IgD-negative memory B cell (primary cell): ENCODE results near the gene APBA2. TPM values are rescaled to one million over a fixed set of nuclear protein-coding genes. Genes with fewer than 3 reads are reported as not detected.
A peak's percentile ranks its signal among the peaks of the same experiment; 100 is the strongest.

Experiments used
- H3K27ac Mint-ChIP-seq, 3 donors: one replicate each; pipeline ENCODE4 v1.8.0; 2020 to 2022; ENCODE audit warnings: mild to moderate bottlenecking in 3 of 3, mixed read lengths in 3 of 3, moderate library complexity in 1 of 3
- H3K27me3 Mint-ChIP-seq: one replicate; pipeline ENCODE4 v1.8.0; 2021; ENCODE audit warnings: mixed read lengths
- H3K36me3 Mint-ChIP-seq: one replicate; pipeline ENCODE4 v1.8.0; 2020; ENCODE audit warnings: mild to moderate bottlenecking, mixed read lengths
- H3K4me1 Mint-ChIP-seq, 3 donors: one replicate each; pipeline ENCODE4 v1.8.0; 2020 to 2022; ENCODE audit warnings: mixed read lengths in 3 of 3, mild to moderate bottlenecking in 1 of 3
- H3K4me3 Mint-ChIP-seq, 4 donors: one replicate each; pipeline ENCODE4 v1.8.0; 2020 to 2022; ENCODE audit warnings: mild to moderate bottlenecking in 4 of 4, mixed read lengths in 4 of 4, moderate library complexity in 3 of 4
- H3K9me3 Mint-ChIP-seq, 3 donors: one replicate each; pipeline ENCODE4 v1.8.0; 2020 to 2021; ENCODE audit warnings: mixed read lengths in 3 of 3, mild to moderate bottlenecking in 1 of 3
- polyA plus RNA-seq: library from polyadenylated mRNA; unstranded; fragments of 300-500 nt; fragmentation: Illumina TruSeq; gene quantifications from one replicate; pipeline ENCODE4 v1.2.3, GENCODE V29; 2021

APBA2 gene
- polyA plus RNA-seq, 1 donor from 2014 or later = 3.5 TPM

DNA sequence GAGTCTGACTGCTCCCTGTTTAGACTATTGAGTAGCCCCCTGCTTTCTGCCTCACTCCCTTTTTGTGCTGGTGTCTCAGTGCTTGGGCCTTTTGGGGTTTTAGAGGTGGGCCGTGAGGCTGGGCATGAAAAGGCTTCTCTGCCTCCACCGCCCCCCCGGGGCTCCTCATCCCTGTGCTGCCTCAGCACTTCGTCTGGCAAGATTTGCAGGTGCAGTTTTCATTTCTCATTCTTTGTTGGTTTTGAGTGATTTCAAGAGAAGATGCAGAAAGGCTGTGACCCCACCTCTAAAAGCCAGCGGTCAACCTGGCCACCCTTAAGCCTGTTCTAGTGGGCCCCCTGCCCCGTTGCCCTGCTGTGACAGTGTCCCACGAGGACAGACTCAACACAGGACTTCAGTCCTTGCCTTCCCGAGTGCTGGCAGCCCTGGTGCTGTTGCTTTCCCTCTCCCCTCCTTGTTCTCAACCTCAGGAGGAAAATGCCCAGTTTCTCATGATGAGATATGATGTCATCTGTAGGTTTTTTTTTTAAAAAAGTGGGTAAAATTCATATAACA is 38.0 kb downstream of the APBA2 start:
- Mint-ChIP-seq H3K27ac (no peak overlapping the region), H3K4me1 (no peaks in the 10 kb centered on the region), H3K9me3 (no peaks in the 10 kb centered on the region), H3K4me3 (no peak overlapping the region), H3K27me3 (peaks cover 3% of the 10 kb centered on the region), H3K36me3 (no peaks in the 10 kb centered on the region)

DNA sequence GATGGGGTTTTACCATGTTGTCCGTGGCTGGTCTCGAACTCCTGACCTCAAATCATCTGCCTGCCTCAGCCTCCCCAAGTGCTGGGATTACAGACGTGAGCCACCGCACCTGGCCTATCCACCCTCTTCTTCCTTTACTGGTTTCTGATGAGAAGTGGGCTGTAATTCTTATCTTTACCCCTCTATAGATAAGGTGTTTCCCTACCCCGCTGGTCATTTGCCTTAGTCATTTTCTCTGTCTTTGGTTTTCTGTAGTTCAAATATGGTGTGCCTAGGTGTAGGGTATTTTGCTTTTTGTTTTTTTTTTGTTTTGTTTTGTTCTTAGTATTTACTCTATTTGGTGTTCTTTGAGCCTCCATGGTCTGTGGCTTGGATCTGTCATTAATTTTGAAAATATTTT is 41.3 kb downstream of the APBA2 start:
- H3K36me3 Mint-ChIP-seq = no peaks in the 10 kb centered on the region
- H3K4me3 Mint-ChIP-seq = peak overlapping the region in 1 of 4 donors; percentile 42
- H3K27me3 Mint-ChIP-seq = peaks cover 3% of the 10 kb centered on the region
- no peaks in the 10 kb centered on the region for H3K4me1 Mint-ChIP-seq
- no peak overlapping the region for H3K27ac Mint-ChIP-seq
- H3K9me3 Mint-ChIP-seq = no peaks in the 10 kb centered on the region

DNA sequence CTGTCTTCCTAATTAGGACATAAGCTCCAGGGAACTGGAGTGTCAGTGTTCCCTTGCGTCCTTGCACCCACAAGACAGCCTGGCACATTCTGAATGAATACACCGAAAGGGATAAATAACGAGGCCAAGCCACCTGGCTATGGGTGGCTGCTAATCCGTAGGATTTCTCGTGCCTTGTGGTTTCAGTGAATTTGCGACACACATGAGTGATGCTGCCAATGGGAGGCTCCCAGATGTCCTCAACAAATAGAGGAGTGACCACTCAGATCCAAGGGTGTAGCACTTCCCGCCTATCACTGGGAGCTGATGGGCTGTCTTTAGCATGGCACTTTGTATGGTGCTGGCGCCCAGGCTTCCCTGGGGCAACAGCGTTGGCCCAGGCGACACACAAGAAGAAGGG is 43.4 kb downstream of the APBA2 start:
- Mint-ChIP-seq H3K36me3 (no peaks in the 10 kb centered on the region), H3K27ac (no peak overlapping the region), H3K9me3 (peaks cover 0 to 5% (median 5%) of the 10 kb centered on the region in 3 donors), H3K4me1 (no peaks in the 10 kb centered on the region), H3K27me3 (peaks cover 3% of the 10 kb centered on the region), H3K4me3 (no peak overlapping the region)

DNA sequence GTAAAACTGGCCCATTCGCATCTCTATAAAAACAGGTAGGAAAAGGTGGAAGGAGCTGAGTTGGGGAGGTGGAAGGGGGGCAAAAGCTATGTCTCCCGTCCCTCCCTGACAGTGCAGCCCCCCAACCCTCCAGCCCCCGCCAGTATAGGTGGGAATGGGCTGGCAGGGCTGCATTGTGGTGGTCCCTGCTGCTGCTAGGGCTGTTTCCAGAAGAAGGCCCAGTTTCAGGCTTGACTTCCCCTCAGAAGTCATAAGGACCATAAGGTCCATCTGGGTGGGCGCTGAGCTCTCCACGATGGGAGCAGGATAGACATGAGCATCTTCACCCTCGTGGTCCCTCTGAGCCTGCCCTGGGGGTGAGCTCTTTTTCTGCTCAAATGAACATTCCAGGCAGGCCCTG is 44.2 kb downstream of the APBA2 start:
- peaks cover 0 to 5% (median 5%) of the 10 kb centered on the region in 3 donors for H3K9me3 Mint-ChIP-seq
- no peaks in the 10 kb centered on the region for H3K36me3 Mint-ChIP-seq
- no peak overlapping the region for H3K27ac Mint-ChIP-seq
- no peak overlapping the region for H3K4me3 Mint-ChIP-seq
- no peaks in the 10 kb centered on the region for H3K4me1 Mint-ChIP-seq
- peaks cover 3% of the 10 kb centered on the region for H3K27me3 Mint-ChIP-seq

DNA sequence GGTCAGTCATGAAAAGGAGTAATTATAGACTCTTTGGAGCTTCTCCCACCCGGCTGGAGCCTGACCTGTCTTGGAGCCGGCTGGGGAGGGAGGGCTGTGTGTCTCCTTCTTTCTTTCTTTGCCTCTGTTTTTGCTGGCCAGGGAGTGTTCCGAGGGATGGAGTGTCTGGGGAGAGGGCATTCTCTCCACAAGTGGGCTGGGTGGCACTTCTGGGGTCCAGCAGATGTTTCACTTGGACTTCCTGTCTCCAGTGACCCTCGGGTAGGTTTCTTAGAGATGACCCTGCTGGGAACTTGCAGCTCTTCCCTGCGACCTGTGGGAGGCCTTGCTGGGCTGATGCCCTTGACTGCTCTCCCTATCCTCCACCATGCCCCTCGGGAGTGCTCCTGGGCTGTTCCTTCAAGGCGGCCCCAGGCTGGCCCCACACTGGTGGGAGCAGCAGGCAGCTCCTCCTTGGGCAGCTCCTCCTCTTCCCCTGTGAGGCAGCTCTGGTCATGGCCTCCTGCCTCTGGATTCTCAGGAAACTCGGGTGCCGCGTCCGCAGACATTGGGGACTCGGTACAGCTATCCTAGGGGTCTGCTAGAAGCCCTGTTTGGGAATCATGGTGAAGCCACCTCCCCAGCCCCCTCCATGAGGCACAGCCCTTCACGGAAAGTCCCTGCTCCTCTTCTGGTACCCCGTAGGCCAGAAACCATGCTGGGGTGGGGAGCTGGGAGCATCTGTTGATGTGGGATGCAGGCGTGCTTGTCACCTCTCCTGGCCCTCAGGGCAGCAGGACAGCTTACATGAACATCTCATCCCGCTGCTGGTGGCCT is 44.9 kb downstream of the APBA2 start:
- peaks cover 0 to 5% (median 5%) of the 10 kb centered on the region in 3 donors for H3K9me3 Mint-ChIP-seq
- no peaks in the 10 kb centered on the region for H3K4me1 Mint-ChIP-seq
- no peak overlapping the region for H3K27ac Mint-ChIP-seq
- H3K27me3 Mint-ChIP-seq = peaks cover 3% of the 10 kb centered on the region
- no peaks in the 10 kb centered on the region for H3K36me3 Mint-ChIP-seq
- H3K4me3 Mint-ChIP-seq = no peak overlapping the region

DNA sequence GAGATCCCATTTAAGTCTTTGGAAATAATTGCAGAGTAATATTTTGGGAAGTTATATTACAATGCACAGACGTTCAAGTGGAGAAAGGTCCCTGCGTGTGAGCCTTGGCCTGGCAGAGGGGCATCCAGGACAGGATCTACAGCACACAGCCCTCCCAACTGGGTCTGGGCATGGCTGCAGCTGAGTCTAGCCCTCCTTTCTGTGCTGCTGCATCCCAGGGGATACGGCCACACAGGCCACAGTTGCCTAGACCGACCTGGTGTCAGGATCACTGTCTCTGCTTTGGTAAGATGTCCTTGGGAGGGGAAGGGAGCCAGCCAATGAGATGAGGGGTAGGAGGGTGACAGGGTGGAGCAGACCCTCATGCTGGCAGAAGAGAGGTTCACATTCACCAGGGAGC is 46.1 kb downstream of the APBA2 start:
- peaks cover 3% of the 10 kb centered on the region for H3K27me3 Mint-ChIP-seq
- no peak overlapping the region for H3K4me3 Mint-ChIP-seq
- peaks cover 0 to 5% (median 5%) of the 10 kb centered on the region in 3 donors for H3K9me3 Mint-ChIP-seq
- no peak overlapping the region for H3K27ac Mint-ChIP-seq
- H3K4me1 Mint-ChIP-seq = no peaks in the 10 kb centered on the region
- no peaks in the 10 kb centered on the region for H3K36me3 Mint-ChIP-seq

DNA sequence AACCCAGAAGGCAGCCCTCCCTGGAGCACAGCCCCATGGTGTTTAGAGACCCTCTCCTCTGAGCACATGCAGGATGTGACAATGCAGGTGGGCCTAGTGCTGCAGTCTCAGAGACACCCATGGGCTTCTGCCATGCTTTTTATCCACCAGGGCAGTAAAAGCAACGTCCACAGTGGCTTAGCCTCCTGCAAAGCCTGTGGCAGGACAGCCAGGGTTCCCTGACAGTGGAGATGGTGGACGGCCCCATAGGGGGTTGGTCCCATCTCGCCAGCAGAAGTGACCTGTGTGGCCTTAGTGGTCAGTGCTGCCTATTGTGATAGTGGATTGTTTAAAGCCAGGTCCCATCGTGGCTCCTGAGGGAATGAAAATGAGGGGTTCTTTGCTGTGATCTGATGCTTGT is 46.6 kb downstream of the APBA2 start:
- Mint-ChIP-seq H3K27ac (no peak overlapping the region), H3K27me3 (peaks cover 3% of the 10 kb centered on the region), H3K4me1 (peaks cover 0 to 2% (median 0%) of the 10 kb centered on the region in 3 donors), H3K9me3 (peaks cover 0 to 5% (median 5%) of the 10 kb centered on the region in 3 donors), H3K36me3 (no peaks in the 10 kb centered on the region), H3K4me3 (no peak overlapping the region)

DNA sequence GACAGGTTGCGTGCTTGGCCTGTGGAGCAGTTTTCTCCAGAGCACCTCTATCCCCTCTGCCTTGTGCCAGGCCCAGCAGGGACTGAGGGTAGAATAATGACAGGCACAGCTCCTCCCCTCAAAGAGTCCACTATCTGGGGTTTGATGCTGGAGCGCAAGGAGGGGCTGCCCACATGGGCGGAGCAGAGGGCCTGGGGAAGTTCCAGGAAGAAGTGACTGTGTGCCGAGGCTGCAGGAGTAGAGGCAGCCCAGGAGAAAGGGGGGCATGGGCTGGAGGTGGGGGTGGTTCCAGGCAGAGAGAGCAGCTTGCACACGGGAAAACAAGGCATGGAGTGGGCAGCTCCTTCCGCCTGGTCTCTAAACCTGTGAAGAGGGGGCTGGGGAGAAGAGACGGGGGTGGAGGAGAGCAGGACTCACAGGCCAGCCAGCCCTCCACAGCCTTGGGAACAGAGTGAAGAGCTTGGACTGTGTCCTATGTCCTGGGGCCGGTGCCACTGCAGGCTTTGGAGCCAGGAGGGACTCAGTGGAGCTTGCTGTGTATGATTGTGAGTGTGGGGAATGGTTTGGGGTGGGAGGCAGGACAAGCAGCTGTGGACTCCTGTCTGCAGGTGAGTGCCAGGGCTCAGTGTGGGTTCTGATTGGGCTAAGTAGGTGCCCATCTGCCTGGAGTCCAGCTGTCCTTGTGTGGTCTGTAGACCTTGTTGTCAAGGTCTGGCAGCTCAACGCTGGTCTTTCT is 48.1 kb downstream of the APBA2 start:
- Mint-ChIP-seq H3K9me3 (peaks cover 0 to 5% (median 5%) of the 10 kb centered on the region in 3 donors), H3K36me3 (no peaks in the 10 kb centered on the region), H3K27me3 (peaks cover 3% of the 10 kb centered on the region), H3K4me3 (no peak overlapping the region), H3K27ac (no peak overlapping the region), H3K4me1 (peaks cover 0 to 2% (median 0%) of the 10 kb centered on the region in 3 donors)

DNA sequence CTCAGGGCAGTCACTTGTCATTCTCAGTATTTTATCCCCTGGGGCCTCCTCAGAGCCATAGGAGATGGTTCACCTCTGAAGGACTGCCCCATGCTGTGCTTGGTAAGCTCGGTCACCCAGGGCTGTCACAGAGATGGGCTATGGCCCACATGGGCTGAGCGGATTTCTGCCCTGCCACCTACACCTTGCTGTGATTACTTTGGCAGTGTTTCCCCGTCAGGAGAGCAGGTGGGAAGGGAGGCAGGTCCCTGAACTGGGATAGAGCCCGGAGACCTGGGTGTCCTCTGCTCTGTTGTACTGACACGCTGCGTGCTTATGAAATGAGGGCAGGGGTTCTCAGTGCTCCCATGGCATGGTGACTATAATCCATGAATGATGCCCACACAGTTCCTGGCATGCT is 48.9 kb downstream of the APBA2 start:
- no peak overlapping the region for H3K4me3 Mint-ChIP-seq
- H3K27me3 Mint-ChIP-seq = peaks cover 3% of the 10 kb centered on the region
- no peaks in the 10 kb centered on the region for H3K36me3 Mint-ChIP-seq
- no peak overlapping the region for H3K27ac Mint-ChIP-seq
- H3K9me3 Mint-ChIP-seq = peaks cover 0 to 5% (median 5%) of the 10 kb centered on the region in 3 donors
- peaks cover 0 to 2% (median 0%) of the 10 kb centered on the region in 3 donors for H3K4me1 Mint-ChIP-seq

DNA sequence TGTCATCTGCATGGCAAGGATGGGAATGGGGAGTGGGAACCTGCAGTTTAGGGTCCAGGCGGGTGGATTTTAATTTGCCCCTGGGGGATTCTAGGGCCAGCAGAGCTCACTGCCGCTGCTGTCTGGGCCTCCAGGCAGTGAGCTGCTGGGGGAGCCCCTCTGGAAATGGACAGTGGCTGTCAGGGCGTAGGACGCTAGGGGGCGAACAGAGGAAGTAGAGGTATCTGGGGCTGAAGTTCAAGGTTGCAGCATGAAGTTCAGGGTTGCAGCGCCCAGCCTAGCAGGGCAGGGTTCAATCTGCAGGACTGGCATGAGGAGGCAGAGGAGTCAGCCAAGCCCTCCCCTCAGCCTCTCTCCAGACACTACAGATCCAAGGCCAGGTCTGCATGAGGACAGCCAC is 49.5 kb downstream of the APBA2 start:
- Mint-ChIP-seq H3K9me3 (peaks cover 0 to 6% (median 5%) of the 10 kb centered on the region in 3 donors), H3K27me3 (peaks cover 3% of the 10 kb centered on the region), H3K4me1 (peaks cover 0 to 2% (median 0%) of the 10 kb centered on the region in 3 donors), H3K4me3 (peak overlapping the region in 1 of 4 donors; percentile 14), H3K27ac (no peak overlapping the region), H3K36me3 (no peaks in the 10 kb centered on the region)

DNA sequence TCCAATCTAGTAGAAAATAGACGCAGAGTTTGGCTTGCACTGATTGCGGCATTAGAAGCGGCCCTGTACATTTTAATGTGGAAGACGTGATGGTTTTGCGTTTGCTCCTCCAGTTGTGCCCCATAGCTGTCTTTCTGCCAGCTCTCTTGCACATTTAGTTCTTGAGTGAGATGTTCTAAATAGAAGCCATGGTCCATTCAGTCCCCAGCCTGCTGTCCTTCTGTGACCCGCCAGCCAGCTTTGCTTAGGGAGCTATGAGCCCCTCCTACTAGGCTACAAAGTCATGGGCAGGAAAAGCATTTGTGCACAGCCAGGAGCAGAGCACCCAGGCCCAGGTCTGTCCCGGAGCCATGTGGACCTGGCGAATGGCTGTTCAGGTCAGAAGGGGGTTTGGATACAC is 50.3 kb downstream of the APBA2 start:
- H3K36me3 Mint-ChIP-seq = no peaks in the 10 kb centered on the region
- no peak overlapping the region for H3K4me3 Mint-ChIP-seq
- peaks cover 0 to 6% (median 5%) of the 10 kb centered on the region in 3 donors for H3K9me3 Mint-ChIP-seq
- no peak overlapping the region for H3K27ac Mint-ChIP-seq
- peaks cover 0 to 2% (median 0%) of the 10 kb centered on the region in 3 donors for H3K4me1 Mint-ChIP-seq
- H3K27me3 Mint-ChIP-seq = peaks cover 3% of the 10 kb centered on the region

DNA sequence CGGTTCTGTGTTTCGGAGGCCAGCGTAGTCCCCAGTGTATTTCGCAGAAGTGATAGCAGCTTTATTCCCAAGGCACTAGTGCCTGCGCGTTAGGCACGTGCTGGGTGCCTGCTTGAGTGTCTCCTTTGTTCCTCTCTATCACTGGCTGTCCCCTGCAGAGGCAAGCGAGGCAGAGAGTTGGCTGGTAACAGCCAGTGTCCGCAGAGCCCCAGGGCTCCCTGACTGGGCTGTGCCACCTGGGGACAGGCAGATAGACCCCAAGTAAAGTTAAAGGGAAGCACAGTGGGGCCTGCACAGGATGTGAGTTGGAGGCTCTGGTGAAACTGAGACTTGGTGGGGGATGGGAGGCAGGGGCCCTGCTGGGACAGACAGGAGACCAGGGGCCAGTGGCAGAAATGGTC is 50.7 kb downstream of the APBA2 start:
- Mint-ChIP-seq H3K4me1 (peaks cover 0 to 2% (median 0%) of the 10 kb centered on the region in 3 donors), H3K4me3 (no peak overlapping the region), H3K36me3 (no peaks in the 10 kb centered on the region), H3K27me3 (peaks cover 3% of the 10 kb centered on the region), H3K27ac (no peak overlapping the region), H3K9me3 (peaks cover 0 to 6% (median 5%) of the 10 kb centered on the region in 3 donors)

DNA sequence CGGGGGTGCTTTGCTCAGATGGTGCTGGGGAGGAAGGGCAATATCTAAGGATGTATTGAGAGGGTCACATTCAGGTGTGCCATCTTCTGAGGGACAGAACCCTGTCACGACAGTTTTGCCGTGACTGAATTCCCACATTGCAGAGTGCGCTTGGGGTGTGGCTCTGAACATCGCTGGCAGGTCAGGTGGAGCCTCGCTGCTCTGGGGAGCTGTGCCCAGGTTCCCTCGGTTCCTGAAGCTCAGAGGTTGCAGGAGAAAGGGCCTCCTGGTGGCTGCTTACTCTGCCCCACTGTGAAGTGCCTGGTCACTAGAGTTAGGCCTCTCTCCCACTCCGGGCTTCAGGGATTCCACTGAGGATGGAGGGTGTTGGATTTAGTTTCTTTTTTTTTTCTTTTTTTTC is 51.5 kb downstream of the APBA2 start:
- peaks cover 0 to 2% (median 0%) of the 10 kb centered on the region in 3 donors for H3K4me1 Mint-ChIP-seq
- H3K4me3 Mint-ChIP-seq = no peak overlapping the region
- H3K36me3 Mint-ChIP-seq = no peaks in the 10 kb centered on the region
- H3K9me3 Mint-ChIP-seq = peaks cover 0 to 6% (median 5%) of the 10 kb centered on the region in 3 donors
- H3K27ac Mint-ChIP-seq = no peak overlapping the region
- no peaks in the 10 kb centered on the region for H3K27me3 Mint-ChIP-seq

DNA sequence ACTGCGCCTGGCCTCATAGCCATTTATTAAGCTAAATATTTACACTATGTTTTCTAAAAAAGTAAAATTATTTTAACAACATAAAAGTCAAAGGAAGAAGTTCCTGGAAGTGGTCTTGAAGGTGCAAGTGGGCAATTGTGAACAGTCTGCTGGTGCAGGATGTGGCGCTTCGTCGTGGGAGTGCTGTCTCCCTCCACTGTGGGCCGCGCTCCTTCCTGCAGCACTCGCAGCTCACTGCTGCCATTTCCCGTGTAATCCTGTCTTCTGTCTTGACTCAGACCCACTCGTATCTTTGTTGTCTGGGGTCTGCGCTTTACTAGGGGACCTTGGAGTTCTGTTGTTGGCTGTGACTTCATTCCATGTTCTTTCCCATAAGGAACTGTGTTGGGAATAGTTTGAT is 56.3 kb downstream of the APBA2 start:
- H3K27me3 Mint-ChIP-seq = no peaks in the 10 kb centered on the region
- H3K4me1 Mint-ChIP-seq = peaks cover 0 to 2% (median 0%) of the 10 kb centered on the region in 3 donors
- H3K4me3 Mint-ChIP-seq = no peak overlapping the region
- no peak overlapping the region for H3K27ac Mint-ChIP-seq
- H3K9me3 Mint-ChIP-seq = peaks cover 0 to 1% (median 0%) of the 10 kb centered on the region in 3 donors
- H3K36me3 Mint-ChIP-seq = no peaks in the 10 kb centered on the region

DNA sequence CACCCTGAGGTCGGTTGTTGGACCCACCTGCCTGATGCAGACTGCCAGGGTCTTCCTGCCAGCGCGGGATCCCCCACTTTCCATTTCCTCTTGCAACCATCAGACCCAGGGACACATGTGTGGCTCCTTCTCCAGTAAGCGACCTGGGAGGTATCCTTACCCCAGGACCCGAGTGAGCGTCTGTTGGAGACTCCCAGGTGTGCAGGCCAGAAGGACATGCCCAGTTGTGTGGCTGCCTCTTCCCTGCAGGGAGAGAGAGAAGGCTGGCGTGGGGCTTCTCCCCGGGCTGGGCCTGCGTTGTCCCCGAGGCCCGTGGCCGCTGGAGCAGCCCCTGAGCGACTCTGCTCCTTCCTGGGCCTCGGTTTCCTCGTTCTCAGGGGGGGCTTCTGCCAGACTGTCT is 56.8 kb downstream of the APBA2 start:
- no peaks in the 10 kb centered on the region for H3K27me3 Mint-ChIP-seq
- H3K9me3 Mint-ChIP-seq = peaks cover 0 to 1% (median 0%) of the 10 kb centered on the region in 3 donors
- no peaks in the 10 kb centered on the region for H3K4me1 Mint-ChIP-seq
- H3K36me3 Mint-ChIP-seq = no peaks in the 10 kb centered on the region
- no peak overlapping the region for H3K4me3 Mint-ChIP-seq
- no peak overlapping the region for H3K27ac Mint-ChIP-seq
